ENCODE measurements around the gene HRH2.
A peak's percentile ranks its signal among the peaks of the same experiment; 100 is the strongest.

Gene HRH2

GRCh38 chr5:175712313-175712680 is 54.4 kb downstream of the HRH2 start:
- H3K4me3 ChIP-seq (ENCODE audit: low read depth, low read length): no peak overlapping the region
- H3K27ac ChIP-seq: no peak overlapping the region
- DNase-seq: no peak
- TF ChIP-seq CTCF (IDR thresholded peaks at IDR 0.05; ENCODE audit: low read depth, low read length): no peak
- no peaks in the 10 kb centered on the region for H3K36me3 ChIP-seq
- no peaks in the 10 kb centered on the region for H3K27me3 ChIP-seq (ENCODE audit: insufficient read depth, low read depth, severe bottlenecking)
- peaks cover 11% of the 10 kb centered on the region for H3K9me3 ChIP-seq (ENCODE audit: severe bottlenecking)

- H3K27me3 ChIP-seq (ENCODE audit: insufficient read depth, low read depth, severe bottlenecking): no peaks in the 10 kb centered on the region
Measured at GRCh38 chr5:175712681-175713085, 54.8 kb downstream of the HRH2 start.

GRCh38 chr5:175713930-175714329 is 56.1 kb downstream of the HRH2 start:
- H3K4me3 ChIP-seq (ENCODE audit: low read depth, low read length): no peak overlapping the region
- H3K36me3 ChIP-seq: no peaks in the 10 kb centered on the region
- H3K27ac ChIP-seq: no peak overlapping the region
- peaks cover 14% of the 10 kb centered on the region for H3K9me3 ChIP-seq (ENCODE audit: severe bottlenecking)
- DNase-seq: no peak
- no peak for TF ChIP-seq CTCF (IDR thresholded peaks at IDR 0.05; ENCODE audit: low read depth, low read length)
- H3K27me3 ChIP-seq (ENCODE audit: insufficient read depth, low read depth, severe bottlenecking): no peaks in the 10 kb centered on the region

More at GRCh38 chr5:175712681-175713085, 54.8 kb downstream of the HRH2 start:
- no peak for TF ChIP-seq CTCF (IDR thresholded peaks at IDR 0.05; ENCODE audit: low read depth, low read length)
- DNase-seq: peak; percentile 12
- Histone ChIP-seq H3K4me3 (ENCODE audit: low read depth, low read length) (no peak overlapping the region), H3K27ac (no peak overlapping the region), H3K9me3 (ENCODE audit: severe bottlenecking) (peaks cover 14% of the 10 kb centered on the region), H3K36me3 (no peaks in the 10 kb centered on the region)

GRCh38 chr5:175714479-175715085 is 56.7 kb downstream of the HRH2 start:
- no peak overlapping the region for H3K4me3 ChIP-seq (ENCODE audit: low read depth, low read length)
- peaks cover 14% of the 10 kb centered on the region for H3K9me3 ChIP-seq (ENCODE audit: severe bottlenecking)
- no peak overlapping the region for H3K27ac ChIP-seq
- H3K27me3 ChIP-seq (ENCODE audit: insufficient read depth, low read depth, severe bottlenecking): no peaks in the 10 kb centered on the region
- DNase-seq: no peak
- H3K36me3 ChIP-seq: no peaks in the 10 kb centered on the region
- TF ChIP-seq CTCF (IDR thresholded peaks at IDR 0.05; ENCODE audit: low read depth, low read length): no peak

GRCh38 chr5:175715627-175716522 is 58.0 kb downstream of the HRH2 start:
- TF ChIP-seq CTCF (IDR thresholded peaks at IDR 0.05; ENCODE audit: low read depth, low read length): no peak
- Histone ChIP-seq H3K27me3 (ENCODE audit: insufficient read depth, low read depth, severe bottlenecking) (no peaks in the 10 kb centered on the region), H3K36me3 (no peaks in the 10 kb centered on the region), H3K27ac (no peak overlapping the region), H3K9me3 (ENCODE audit: severe bottlenecking) (peaks cover 11% of the 10 kb centered on the region), H3K4me3 (ENCODE audit: low read depth, low read length) (no peak overlapping the region)
- peak; percentile 1 for DNase-seq

Data from WERI-Rb-1 (cell line).